Epidermal melanocyte (primary cell): ENCODE data around the gene NAT14.
"Not testable (repeated sequence)": the region's sequence is repeated elsewhere in the genome, so short reads cannot be mapped to it uniquely, and the experiment has no call there.

ENCODE experiments used
- DNase-seq: peaks from one replicate; pipeline ENCODE4 v3.0.0; 2011; ENCODE audit warnings: low spot score; ENCODE audit not compliant: insufficient read length

NAT14 gene

GRCh38 chr19:55486971-55487923, 2.3 kb downstream of the NAT14 start:
- peak; percentile 97 for DNase-seq

GRCh38 chr19:55487924-55488687, 3.1 kb downstream of the NAT14 start, which contains the start of gene SSC5D:
Gene SSC5D (plus strand): TSS chr19:55488436. CDS start chr19:55488590, 154 bp downstream.
- DNase-seq: no peak

GRCh38 chr19:55488986-55489710, 4.2 kb downstream of the NAT14 start:
- no peak for DNase-seq

GRCh38 chr19:55489711-55490477, 4.9 kb downstream of the NAT14 start:
- DNase-seq: no peak

- DNase-seq: no peak
Observed at GRCh38 chr19:55490478-55491432, 5.8 kb downstream of the NAT14 start.

GRCh38 chr19:55491546-55492360, 6.8 kb downstream of the NAT14 start:
- DNase-seq: no peak

- no peak for DNase-seq
Observed at GRCh38 chr19:55492362-55492944, 7.5 kb downstream of the NAT14 start.

- DNase-seq: no peak
Observed at GRCh38 chr19:55493052-55493644, 8.2 kb downstream of the NAT14 start.

GRCh38 chr19:55493645-55494171, 8.7 kb downstream of the NAT14 start:
- DNase-seq: no peak

- no peak for DNase-seq
Observed at GRCh38 chr19:55494172-55494761, 9.3 kb downstream of the NAT14 start.

- DNase-seq: no peak
Observed at GRCh38 chr19:55495646-55496349, 10.8 kb downstream of the NAT14 start.

GRCh38 chr19:55496820-55497219, 11.8 kb downstream of the NAT14 start:
- not testable (repeated sequence) for DNase-seq

GRCh38 chr19:55497763-55498162, 12.8 kb downstream of the NAT14 start:
- no peak for DNase-seq

GRCh38 chr19:55498246-55498840, 13.4 kb downstream of the NAT14 start:
- no peak for DNase-seq

GRCh38 chr19:55500368-55500952, 15.5 kb downstream of the NAT14 start:
- no peak for DNase-seq
